ENCODE data around the gene SRSF9.
"Not testable (repeated sequence)": the region's sequence is repeated elsewhere in the genome, so short reads cannot be mapped to it uniquely, and the experiment has no call there.

- not testable (repeated sequence) for TF ChIP-seq POLR2A, POLR2AphosphoS5 (IDR thresholded peaks at IDR 0.05; ENCODE audit: low read depth, low read length)
Measured at GRCh38 chr12:120519324-120519723, 49.8 kb upstream of the SRSF9 start.

Measured in GM12892 (cell line).